PC-9 (cell line): ENCODE data around the gene ADPGK.

Source experiments
- EZH2 ChIP-seq: fragments of 200-600 bp; sonication (generic); IDR thresholded peaks from 2 replicates; pipeline ENCODE4 v1.8.0; 2017; ENCODE audit warnings: antibody characterized with exemption, low read depth
- TF ChIP-seq, protein P1 (sequence below): fragments of 200-600 bp; sonication (generic); conservative IDR thresholded peaks from 2 replicates; pipeline ENCODE4 v1.6.1; 2017; ENCODE audit warnings: mixed run types, antibody characterized with exemption, mild to moderate bottlenecking, moderate library complexity

DNA sequence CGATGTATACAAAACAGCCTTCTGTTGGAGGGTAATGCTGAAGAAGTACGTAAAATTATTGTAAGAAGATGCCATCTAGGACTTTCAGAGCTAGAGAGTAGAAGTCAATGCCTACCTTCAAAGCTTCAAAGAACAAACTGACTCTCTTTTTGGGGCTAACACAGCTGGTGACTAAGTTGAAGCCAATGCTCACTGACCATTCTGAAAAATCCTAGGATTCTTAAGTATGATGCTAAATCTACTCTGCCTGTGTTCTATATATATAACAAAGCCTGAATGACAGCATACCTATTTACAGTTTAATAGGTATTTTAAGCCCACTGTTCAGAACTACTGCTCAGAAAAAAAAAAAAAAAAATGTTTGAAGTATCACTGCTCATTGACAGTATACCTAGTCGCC lies 18.9 kb downstream of the ADPGK start:
- TF ChIP-seq, protein P1, sequence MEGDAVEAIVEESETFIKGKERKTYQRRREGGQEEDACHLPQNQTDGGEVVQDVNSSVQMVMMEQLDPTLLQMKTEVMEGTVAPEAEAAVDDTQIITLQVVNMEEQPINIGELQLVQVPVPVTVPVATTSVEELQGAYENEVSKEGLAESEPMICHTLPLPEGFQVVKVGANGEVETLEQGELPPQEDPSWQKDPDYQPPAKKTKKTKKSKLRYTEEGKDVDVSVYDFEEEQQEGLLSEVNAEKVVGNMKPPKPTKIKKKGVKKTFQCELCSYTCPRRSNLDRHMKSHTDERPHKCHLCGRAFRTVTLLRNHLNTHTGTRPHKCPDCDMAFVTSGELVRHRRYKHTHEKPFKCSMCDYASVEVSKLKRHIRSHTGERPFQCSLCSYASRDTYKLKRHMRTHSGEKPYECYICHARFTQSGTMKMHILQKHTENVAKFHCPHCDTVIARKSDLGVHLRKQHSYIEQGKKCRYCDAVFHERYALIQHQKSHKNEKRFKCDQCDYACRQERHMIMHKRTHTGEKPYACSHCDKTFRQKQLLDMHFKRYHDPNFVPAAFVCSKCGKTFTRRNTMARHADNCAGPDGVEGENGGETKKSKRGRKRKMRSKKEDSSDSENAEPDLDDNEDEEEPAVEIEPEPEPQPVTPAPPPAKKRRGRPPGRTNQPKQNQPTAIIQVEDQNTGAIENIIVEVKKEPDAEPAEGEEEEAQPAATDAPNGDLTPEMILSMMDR, result no peak
- TF ChIP-seq EZH2, result no peak
